Inferior parietal cortex (tissue), 1 donor: Measurements from ENCODE around the gene B4GALT5.
"Not testable (repeated sequence)": the region's sequence is repeated elsewhere in the genome, so short reads cannot be mapped to it uniquely, and the experiment has no call there.

ENCODE experiments used
- DNase-seq: peaks from one replicate; pipeline ENCODE4 v3.0.0-alpha.2; 2016; ENCODE audit errors: extremely low spot score

B4GALT5 gene

DNA sequence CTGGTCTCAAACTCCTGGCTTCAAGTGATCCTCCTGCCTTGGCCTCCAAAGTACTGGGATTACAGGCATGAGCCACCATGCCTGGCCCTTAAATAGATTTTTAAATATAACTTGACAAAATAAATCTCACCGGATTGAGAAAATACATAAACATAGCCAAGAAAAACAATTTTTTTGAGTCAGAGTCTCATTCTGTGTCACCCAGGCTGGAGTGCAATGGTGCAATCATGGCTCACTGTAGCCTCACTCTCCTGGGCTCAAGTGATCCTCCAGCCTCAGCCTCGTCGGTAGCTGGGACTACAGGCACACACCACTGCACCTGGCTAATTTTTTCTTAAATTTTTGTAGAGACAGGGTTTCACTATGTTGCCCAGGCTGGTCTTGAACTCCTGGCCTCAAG lies 85.4 kb downstream of the B4GALT5 start:
- DNase-seq: not testable (repeated sequence)

DNA sequence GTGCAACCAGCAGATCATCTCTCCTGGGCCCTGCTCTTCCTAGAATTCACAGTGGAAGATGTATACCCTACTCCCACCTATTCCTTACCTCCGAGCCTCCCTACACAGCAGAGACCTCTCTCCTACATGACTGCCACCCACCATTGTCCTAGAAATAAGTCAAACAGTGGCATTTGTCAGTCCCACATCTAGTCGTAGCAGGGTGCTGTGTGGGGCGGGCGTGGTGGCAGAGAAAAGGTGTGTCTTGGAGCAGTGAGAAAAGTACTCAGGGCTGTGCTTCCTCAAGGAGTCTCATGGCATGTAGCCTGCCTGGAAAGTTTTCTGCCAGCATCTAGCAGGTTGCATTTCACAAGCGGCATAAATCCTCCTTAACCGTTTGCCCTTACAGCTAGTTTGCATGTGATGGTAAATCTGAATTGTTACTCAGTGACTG lies 86.3 kb downstream of the B4GALT5 start:
- DNase-seq: no peak

DNA sequence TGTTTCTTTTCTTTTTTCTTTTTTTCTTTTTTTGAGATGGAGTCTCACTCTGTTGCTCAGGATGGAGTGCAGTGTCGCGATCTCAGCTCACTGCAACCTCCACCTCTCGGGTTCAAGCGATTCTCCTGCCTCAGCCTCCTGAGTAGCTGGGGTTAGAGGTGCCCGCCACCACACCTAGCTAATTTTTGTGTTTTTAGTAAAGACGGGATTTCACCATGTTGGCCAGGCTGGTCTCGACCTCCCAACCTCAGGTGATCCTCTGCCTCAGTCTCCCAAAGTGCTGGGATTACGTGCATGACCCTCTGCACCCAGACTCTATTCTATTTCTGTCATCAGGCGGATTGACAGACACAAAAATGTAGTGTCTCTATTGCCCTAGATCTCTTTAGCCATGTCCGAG lies 88.7 kb downstream of the B4GALT5 start:
- not testable (repeated sequence) for DNase-seq

DNA sequence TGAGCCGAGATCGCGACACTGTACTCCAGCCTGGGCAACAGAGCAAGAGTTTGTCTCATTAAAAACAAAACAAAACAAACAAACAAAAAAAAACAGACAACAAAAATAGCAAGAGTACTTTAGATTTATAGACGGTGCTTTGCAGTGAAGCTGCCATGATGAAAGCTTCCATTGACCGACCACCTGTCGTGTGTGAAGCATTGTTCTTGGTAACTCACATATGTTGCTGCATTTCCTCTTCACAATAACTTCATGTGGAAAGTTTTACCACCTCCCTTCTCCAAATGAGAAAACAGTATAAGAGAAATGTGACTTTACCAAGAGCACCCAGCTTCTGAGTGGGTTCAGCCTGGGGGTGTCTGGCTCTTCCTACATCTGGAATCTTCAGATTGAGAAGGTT lies 89.4 kb downstream of the B4GALT5 start:
- DNase-seq: no peak

DNA sequence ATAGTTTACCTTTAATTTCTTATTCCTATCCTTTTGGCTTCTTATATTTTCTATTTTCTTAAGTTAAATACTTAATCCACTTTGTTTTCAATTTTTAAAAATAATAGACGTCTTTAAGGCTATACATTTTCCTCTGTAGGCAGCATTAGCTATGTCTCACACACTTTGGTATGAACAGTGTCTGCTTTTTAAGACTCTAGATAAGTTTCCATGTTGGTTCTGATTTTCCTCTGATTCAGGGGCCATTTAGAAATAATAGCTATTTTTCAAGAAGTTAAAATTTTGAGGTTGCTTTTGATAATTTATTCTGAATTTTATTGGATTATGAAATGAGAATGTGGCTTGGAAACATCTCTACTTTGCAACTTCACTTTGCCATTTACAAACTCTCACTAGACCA lies 91.4 kb downstream of the B4GALT5 start:
- DNase-seq: no peak

DNA sequence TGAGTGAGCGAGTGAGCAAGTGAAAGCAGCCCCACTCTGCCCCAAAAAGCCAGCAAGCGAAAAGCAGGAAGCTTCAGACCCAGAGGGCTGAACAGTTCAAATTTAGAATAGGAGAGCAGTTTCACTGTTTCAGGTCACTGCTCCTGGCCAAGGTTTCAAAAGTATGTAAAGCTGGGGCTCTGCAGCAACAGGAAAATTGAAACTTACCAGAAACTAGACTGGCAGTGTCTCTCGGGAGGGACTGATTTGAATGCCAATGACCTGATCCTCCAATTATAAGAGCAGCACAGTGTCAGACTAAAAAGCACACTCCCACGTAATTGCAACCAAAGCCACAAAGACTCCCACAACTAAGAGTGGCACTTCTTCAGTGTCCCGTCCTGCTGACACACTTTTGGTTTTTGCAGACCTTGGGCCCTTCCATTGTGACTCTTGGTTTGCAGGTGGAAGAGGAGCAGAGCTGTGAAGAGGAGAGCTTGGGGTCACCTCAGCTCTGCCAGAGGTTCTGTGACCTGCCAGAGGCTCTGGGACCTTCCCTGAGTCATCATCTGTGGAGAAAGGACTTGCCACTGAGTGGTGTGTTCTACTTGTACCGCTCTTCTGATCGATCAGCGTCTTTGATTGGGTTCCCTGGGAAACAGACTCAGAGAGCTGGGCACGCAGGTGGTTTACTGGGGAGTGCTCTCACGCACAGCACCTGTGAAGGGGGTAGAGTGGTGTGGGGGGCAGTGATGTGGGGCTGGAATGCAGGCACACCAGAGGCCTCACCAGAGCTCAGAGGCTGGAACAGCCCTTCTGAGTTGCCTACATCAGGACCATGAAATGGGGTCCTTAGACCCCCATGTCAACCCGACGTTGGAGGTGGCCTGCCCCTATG lies 93.1 kb downstream of the B4GALT5 start:
- no peak for DNase-seq

DNA sequence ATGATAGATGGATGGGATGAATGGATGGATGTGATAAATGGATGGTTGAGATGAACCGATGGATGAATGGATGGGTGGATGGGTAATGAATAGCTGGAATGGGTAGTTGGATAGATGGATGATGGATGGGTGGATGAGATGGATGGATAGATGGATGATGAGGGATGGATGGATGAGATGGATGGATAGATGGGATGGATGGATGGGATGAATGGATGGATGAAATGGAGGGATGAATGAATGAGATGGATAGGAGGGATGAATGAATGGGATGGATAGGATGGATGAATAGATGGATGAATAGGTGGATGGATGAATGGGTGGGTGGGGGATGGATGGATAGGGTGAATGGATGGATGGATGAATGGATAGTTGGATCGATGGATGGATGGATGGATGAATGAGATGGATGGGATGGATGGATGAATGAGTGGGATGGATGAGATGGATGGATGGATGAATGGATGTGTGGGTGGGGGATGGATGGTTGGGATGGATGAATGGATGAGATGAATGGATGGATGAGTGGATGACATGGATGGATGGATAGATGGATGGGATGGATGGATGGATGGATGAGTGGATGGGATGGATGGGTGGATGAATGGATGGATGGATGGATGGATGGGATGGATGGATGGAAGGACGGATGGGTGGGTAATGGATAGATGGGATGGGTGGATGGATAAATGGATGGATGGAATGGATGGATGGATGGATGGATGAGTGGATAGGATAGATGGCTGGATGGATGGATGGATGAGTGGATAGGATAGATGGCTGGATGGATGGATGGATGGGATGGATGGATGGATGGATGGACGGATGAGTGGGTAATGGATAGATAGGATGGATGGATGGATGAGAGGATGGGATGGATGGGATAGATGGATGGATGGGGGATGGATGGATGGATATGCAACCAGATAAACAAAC lies 94.3 kb downstream of the B4GALT5 start:
- no peak for DNase-seq

DNA sequence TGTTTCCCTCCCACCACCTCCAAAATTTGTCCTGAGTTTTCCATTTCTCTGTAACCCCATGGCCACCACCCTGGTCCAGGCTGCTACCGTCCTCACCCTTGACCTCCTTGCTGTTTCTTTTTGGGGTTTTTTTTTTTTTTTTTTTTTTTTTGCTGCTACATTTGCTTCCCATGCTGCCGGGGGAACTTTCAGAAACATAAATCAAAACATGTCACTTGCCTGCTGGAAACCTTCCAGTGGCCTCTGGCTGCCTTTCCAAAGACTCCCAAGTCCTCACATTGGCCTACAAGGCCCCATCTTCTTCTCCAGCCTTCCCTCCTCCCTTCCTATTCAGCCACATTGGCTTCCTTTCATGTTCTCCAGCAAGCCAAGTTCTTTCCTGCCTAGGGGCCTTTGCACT lies 95.4 kb downstream of the B4GALT5 start:
- no peak for DNase-seq

DNA sequence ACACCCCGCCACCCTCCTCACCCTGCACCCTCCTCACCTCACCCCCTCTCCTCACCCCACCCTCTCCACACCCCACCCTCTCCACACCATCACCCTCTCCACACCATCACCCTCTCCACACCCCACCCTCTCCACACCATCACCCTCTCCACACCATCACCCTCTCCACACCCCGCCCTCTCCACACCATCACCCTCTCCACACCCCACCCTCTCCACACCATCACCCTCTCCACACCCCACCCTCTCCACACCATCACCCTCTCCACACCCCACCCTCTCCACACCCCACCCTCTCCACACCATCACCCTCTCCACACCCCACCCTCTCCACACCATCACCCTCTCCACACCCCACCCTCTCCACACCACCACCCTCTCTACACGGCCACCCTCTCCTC lies 96.3 kb downstream of the B4GALT5 start:
- DNase-seq: not testable (repeated sequence)

DNA sequence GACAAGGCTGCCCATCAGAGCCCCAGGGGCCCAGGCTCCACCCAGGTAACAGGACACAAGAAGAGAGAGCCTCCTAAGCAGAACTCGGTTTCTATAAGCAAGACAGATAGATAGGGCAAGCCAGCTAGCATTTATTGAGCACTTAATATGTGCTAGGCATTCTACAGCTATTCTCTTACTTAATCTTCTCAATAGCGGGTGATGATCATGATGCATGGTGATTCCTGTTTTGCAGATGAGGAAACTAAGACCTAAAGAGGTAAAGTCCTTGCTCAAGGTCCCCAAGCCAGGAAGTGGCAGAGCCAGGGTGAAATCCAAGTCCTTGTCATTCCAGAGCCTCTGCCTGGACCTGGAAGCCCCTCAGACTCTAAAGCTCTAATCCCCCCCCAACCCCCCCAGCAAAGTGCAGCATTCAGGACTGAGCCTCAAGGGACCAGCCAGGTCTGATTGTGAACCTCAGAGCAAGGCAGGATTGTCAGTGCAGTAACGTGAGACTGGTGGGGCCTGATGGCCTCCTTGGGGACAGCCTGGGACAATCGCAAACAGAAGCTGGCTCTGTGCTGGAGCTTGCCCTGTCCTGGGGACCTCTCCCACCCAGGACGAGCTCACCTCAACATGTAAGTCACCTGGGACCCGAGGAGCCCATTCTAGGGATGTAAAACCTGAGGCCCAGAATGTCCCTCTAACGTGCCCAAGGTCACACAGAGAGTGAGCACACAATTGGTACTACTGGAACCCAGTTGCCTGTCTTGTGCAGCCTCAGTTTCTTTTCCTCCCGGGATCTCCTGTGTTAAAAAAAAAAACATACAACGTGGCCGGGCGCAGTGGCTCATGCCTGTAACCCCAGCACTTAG lies 97.3 kb downstream of the B4GALT5 start:
- no peak for DNase-seq

DNA sequence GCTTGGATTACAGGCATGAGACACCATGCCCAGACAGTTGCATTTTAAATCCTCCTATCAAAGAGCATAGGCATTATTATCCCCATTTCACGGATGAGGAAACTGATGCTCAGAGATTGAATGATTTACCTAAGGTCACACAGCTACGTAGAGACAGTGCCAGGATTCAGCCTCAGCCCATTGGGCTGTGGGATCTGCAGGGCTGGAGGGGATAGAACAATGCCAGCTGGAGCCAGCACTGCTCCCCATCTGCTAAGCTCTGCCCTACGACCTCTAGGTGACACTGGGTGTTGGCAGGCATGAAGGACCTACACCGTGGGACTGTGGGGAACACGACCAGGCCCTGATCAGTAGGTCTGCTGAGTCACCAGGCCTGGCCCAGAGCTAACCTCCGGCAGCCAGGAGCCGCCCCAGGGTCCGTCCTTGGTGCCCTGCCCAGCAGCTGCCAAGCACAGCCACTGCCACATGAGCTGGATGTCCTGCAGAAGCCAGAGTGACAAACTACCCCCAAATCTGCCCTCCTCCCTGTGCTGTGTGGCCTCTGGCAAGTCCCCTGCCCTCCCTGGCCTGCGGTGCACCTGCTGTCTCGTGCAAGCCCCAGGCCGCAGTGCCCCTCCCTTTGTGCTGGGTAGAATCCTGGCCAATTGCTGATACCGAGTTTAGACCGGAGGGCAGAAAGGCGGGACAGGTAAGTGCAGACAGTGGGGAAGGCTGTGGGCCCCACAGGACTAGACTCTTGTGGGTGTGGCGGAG lies 98.1 kb downstream of the B4GALT5 start:
- no peak for DNase-seq

DNA sequence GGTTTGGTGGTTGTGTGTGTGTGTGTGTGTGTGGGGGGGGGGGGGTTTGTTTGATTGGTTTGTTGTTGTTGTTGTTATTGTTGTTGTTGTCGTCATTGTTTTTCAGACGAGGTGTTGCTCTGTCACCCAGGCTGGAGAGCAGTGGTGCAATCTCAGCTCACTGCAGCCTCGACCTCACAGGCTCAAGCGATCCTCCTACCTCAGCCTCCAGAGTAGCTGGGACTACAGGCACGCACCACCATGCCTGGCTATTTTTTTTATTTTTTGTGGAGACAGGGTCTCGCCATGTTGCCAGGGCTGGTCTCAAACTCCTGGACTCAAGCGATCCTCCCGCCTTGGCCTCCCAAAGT lies 98.7 kb downstream of the B4GALT5 start:
- DNase-seq: not testable (repeated sequence)

DNA sequence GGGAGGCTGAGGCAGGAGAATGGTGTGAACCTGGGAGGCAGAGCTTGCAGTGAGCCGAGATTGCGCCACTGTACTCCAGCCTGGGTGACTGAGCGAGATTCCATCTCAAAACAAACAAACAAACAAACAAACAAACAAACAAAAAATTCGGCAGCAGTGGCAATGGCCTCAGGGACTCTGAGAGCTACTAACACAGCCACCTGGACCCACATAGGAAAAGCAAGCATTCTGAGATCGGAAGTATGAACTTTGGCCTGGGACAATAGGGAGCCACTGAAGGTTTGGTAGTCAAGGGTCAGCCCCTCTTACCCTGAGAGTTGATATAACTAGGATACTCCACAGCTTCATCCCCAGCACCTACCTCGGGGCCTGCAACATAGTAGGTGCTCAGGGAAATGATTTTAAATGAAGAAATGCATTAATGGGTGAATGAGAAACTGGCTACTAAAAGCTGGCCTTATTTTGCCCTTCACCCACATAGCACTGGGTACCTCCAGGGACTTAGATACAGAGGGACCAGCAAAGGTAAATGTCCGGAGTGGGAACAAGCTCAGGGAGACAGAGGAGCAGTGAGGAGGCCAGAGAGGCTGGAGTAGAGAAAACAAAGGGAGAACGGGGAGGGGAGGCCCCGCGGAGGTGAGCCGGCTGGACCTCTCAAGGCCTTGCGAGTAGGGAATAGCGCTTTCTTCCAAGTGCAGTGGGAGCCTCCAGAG lies 99.2 kb downstream of the B4GALT5 start:
- no peak for DNase-seq

DNA sequence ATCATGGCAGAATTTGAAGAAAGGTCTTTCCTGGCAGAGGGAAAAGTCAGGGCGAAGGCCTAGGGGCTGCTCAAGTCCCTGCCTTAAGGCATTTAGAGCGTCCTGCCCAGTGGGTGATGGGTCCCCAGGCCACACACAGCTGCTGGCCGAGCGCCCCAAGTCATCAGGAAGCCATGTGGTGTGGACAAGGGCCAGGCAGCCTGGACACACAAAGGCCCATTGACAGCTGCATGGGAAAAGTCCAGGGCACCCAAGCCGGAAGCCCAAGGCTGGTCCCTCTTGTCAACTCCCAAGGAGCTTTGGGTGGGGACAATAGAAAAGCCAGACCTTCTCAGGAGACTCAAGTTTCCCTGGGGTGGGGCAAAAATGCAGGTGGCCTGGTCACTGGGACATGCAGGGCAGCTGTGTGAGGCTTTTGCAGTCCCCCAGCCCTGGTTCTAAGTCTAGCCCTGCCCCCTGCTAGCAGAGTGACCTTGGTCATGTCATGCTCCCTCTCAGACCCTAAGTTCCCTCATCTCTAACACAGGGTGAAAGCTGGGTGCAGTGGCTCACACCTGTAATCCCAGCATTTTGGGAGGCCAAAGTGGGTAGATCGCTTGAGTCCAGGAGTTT lies 101.4 kb downstream of the B4GALT5 start:
- peak; percentile 88 for DNase-seq

DNA sequence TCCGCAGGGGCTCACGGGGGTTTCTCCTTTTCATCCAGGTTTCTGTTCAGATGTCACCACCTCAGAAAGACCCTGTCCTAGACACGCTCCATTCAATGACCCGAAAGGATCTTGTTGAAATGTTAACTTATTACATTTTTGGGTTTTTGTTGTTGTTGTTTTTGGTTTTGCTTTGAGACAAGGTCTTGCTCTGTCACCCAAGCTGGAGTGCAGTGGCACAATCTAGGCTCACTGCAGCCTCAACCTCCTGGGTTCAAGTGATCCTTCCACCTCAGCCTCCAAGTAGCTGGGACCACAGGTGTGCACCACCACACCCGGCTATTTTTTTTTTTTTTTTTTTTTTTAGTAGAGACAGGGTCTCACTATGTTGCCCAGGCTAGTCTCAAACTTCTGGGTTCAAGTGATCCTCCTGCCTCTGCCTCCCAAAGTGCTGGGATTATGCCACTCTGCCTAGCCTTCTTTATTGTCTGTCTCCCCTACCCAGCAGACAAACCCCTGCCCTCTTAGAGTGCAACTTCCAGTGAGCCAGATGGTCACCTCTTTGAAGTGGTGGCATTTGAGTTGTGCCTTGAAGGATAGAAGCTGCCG lies 102.0 kb downstream of the B4GALT5 start:
- DNase-seq: not testable (repeated sequence)

DNA sequence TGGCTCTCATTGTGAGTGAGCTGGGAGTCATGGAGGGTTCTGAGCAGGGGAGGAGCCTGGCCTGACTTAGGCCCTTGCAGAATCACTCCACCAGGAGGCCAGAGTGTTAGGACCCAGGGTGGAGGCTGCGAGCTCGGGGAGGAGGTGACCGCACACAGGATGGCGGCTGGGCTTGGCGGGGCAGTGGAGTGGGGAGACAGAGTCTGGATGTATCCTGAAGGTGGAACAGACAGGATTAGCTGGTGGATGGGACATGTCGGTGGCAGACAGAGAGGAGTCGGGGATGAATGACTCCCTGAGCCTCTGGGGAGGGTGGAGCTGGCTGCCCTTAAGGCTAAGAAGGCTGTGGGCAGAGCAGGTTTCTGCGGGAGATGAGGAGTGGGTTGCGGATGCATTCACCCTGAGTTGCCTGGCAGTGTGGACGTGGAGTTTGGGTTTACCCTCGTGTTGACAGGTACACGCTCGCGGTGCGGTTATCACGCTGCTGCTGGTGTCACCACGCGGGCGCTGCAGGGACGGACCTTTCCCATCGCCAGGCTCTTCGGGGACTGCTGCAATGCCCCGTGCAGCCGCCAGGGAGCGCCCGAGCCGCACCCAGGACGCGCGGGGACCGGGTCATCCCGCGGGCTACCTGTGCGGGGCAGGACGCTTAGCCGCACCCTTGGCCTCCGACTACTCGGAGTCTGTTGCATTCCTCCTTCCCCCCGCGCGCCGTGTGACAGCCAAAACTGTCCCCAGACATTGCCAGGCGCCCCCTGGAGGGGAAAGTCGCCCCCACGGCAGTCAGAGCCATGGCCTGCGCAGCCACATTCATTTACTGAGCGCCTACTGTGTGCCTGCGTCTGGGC lies 102.8 kb downstream of the B4GALT5 start:
- peak; percentile 74 for DNase-seq

DNA sequence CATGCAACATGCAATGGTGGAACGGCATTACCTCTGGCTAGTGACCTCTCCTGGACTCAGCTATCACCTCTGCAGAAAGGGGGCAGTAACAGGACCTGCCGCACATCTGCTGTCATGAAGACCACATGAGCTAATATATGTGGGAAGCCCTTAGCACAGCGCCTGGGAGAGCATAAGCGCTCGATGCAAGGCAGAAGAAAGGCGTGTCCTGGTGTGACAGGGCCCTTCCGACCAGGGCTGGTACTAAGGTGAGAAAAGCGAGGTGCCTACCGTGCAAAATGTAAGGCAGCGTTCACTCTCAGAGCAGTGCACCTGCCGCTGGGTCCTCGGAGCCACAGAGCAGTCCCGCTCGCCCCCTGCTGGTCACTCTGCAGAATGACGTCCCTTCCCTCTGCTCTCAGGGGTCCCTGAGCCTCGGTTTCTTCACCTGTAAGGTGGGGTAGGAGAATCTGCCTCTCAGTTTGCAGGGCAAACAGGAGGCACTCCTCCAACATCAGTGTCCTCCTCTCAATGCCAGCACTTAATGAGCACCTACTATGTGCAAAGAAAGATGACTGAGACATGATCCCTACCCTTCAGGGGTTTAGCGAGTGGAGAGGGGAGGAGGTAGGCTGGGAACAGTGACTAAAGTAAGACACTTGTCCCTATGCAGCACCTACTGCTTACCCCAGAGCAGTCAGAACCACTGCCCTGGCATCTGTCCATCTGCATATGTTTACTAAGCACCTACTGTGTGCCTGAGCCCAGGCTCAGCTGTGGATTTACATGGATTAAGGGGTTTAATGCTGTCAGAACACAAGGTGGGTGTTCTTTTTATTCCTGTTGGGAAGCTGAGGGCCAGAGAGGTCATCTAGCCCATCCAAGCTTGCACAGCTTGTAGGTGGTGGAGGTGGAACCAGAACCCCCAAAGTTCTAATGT lies 104.7 kb downstream of the B4GALT5 start:
- DNase-seq: peak; percentile 68

DNA sequence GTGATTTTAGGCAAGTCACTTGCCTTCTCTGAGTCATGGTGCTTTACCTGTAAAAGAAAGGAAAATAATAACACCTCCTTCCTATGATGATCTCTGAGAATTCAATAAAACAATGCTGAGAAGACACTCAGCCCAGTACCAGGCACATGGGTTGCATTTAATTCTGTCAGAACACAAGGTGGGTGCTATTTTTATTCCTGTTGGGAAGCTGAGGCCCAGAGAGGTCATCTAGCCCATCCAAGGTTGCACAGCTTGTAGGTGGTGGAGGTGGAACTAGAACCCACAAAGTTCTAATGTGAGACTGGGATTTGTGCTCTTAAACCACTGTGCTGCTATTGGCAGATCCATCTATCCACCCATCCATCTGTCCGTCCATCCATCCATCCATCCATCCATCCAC lies 106.1 kb downstream of the B4GALT5 start:
- DNase-seq: no peak
